KBM-7 (cell line): ENCODE results near the gene IL4I1.
A peak's percentile ranks its signal among the peaks of the same experiment; 100 is the strongest.

ENCODE experiments used
- DNase-seq: peaks from one replicate; pipeline ENCODE4 v3.0.0-alpha.2; 2015
- in situ Hi-C: fragments of 300-500 bp; cut with MboI; formaldehyde crosslinking; loops from 2 replicates; pipeline ENCODE4 v1.14.3; 2020; ENCODE audit warnings: low sequenced_read_pairs, low pct_unique_long_range_greater_than_20kb, mixed read lengths

The IL4I1 gene

GRCh38 chr19:49871349-49871985, 25.2 kb downstream of the IL4I1 start:
- no peak for DNase-seq
- in situ Hi-C loops = no loop called here

- in situ Hi-C loops = no loop called here
- no peak for DNase-seq
These were observed 26.3 kb downstream of the IL4I1 start for GRCh38 chr19:49870309-49870901.

GRCh38 chr19:49869484-49870308, 27.0 kb downstream of the IL4I1 start:
- DNase-seq = peak; percentile 99
- in situ Hi-C loops = no loop called here

GRCh38 chr19:49869009-49869483, 27.6 kb downstream of the IL4I1 start:
- in situ Hi-C loops = no loop called here
- DNase-seq = no peak

- DNase-seq = peak; percentile 95
- in situ Hi-C loops = no loop called here
These were observed 29.5 kb downstream of the IL4I1 start, which contains the start of gene PNKP for GRCh38 chr19:49866933-49867782. TSS of gene PNKP (minus strand) at chr19:49867576. CDS start at chr19:49867204, 372 bp downstream.

GRCh38 chr19:49864890-49865289, 31.8 kb downstream of the IL4I1 start:
- no peak for DNase-seq
- in situ Hi-C loops = no loop called here

GRCh38 chr19:49863935-49864320, 32.8 kb downstream of the IL4I1 start:
- DNase-seq = no peak
- in situ Hi-C loops = no loop called here

- in situ Hi-C loops = no loop called here
- no peak for DNase-seq
These were observed 33.3 kb downstream of the IL4I1 start for GRCh38 chr19:49863254-49863934.

- peak; percentile 37 for DNase-seq
- in situ Hi-C loops = no loop called here
These were observed 34.1 kb downstream of the IL4I1 start for GRCh38 chr19:49862391-49863253.

GRCh38 chr19:49861541-49862378, 34.9 kb downstream of the IL4I1 start:
- no peak for DNase-seq
- in situ Hi-C loops = no loop called here

GRCh38 chr19:49861107-49861506, 35.6 kb downstream of the IL4I1 start:
- no peak for DNase-seq
- in situ Hi-C loops = no loop called here

GRCh38 chr19:49860336-49861102, 36.2 kb downstream of the IL4I1 start:
- in situ Hi-C loops = no loop called here
- DNase-seq = no peak

- no peak for DNase-seq
- in situ Hi-C loops = no loop called here
These were observed 36.9 kb downstream of the IL4I1 start for GRCh38 chr19:49859682-49860335.

- in situ Hi-C loops = no loop called here
- no peak for DNase-seq
These were observed 38.4 kb downstream of the IL4I1 start for GRCh38 chr19:49858088-49858985.

- in situ Hi-C loops = no loop called here
- DNase-seq = no peak
These were observed 38.9 kb downstream of the IL4I1 start for GRCh38 chr19:49857838-49858087.
